GM15510 (cell line): ENCODE data around the gene AMTN.

ENCODE experiments used
- POLR2A ChIP-seq: IDR thresholded peaks from 3 replicates; pipeline ENCODE4 v1.6.1; 2011; ENCODE audit warnings: borderline replicate concordance; ENCODE audit not compliant: insufficient read length; ENCODE audit errors: extremely low read depth

AMTN gene, protein sequence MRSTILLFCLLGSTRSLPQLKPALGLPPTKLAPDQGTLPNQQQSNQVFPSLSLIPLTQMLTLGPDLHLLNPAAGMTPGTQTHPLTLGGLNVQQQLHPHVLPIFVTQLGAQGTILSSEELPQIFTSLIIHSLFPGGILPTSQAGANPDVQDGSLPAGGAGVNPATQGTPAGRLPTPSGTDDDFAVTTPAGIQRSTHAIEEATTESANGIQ

DNA sequence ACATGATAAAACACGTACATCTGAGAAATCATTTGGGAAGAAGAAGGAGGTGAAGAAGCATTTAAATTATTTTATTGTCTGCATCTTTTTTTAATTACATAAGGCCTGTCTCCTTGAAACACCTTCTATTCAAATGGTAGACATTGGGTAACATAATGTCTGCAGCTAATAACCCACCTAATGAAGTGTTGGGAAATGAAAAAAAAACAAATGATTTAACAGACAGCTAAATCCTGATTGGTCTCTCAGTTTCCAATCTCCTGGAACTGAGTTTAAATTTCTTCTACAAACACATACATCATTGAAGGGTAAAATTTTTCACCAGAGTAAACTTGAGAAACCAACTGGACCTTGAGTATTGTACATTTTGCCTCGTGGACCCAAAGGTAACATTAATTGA lies at the start of gene AMTN:
Gene AMTN, plus strand, starts transcription at position 301 of the 400 bp plus-strand sequence. CDS start 209 bp downstream, outside the sequence.
- no peak for TF ChIP-seq POLR2A

GRCh38 chr4:70471897-70472296 lies 46.5 kb upstream of the AMTN start, which contains the start of gene MUC7:
Gene MUC7 (plus strand): TSS chr4:70472197. CDS start chr4:70474022, 1,825 bp downstream.
- TF ChIP-seq POLR2A, result no peak

- no peak for TF ChIP-seq POLR2A
Observed at GRCh38 chr4:70473679-70474078, 44.7 kb upstream of the AMTN start.

DNA sequence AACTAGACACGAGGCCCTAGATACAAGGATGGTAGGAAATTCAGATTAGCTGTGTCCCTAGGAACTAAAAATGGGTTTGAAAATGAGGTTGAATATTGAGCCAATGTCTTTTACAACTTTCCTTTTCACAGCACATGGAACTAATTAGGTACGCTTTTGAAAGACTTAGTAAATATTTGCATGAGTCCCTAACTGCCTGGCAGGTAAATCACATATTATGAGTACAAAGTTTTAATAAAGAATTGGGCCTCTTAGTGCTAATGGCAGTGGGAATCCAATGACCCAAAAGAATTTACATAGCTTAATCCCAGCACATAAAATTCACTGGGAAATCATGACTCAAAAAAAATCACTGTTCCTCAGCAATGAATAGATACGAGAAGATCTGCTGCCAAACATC lies 29.6 kb upstream of the AMTN start:
- no peak for TF ChIP-seq POLR2A

- no peak for TF ChIP-seq POLR2A
Observed at GRCh38 chr4:70496231-70496630, 22.1 kb upstream of the AMTN start.

GRCh38 chr4:70504733-70505132 lies 13.6 kb upstream of the AMTN start:
- TF ChIP-seq POLR2A, result no peak

GRCh38 chr4:70505151-70505748 lies 13.1 kb upstream of the AMTN start:
- TF ChIP-seq POLR2A, result no peak

DNA sequence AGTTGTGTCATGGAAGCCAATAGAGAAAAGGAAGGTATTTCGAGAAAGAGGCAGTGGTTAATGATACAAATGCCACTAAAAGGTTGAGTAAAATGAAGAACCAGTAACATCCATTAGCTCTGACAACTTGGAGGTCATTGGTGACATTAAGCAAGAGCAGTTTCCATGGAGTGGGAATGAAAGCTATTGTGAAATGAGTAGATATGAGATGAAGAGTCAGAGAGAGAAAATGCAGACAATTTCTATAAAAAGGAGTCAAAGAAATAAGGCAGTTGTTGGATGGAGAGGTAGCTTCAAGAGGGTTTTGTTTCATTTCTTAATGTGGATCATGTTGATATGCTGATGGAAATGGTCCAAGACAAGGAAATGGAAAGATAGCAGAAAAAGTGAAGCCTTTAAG lies 9.6 kb upstream of the AMTN start:
- TF ChIP-seq POLR2A, result no peak

DNA sequence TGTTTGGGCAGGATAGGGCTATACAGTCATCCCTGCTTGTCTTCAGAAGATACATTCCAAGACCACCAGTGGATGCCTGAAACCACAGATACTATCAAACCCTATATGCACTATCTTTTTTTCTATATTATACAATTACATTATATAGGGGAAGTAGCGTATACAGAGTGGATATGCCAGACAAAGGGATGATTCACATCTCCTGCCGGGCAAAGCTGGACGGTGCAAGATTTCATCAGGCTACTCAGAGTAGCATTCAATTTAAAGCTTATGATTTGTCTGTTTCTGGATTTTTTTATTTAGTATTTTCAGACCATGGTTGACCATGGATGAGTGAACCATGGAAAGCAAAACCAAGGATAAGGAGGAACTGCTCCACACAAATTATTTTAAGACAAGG lies 7.0 kb upstream of the AMTN start:
- no peak for TF ChIP-seq POLR2A

DNA sequence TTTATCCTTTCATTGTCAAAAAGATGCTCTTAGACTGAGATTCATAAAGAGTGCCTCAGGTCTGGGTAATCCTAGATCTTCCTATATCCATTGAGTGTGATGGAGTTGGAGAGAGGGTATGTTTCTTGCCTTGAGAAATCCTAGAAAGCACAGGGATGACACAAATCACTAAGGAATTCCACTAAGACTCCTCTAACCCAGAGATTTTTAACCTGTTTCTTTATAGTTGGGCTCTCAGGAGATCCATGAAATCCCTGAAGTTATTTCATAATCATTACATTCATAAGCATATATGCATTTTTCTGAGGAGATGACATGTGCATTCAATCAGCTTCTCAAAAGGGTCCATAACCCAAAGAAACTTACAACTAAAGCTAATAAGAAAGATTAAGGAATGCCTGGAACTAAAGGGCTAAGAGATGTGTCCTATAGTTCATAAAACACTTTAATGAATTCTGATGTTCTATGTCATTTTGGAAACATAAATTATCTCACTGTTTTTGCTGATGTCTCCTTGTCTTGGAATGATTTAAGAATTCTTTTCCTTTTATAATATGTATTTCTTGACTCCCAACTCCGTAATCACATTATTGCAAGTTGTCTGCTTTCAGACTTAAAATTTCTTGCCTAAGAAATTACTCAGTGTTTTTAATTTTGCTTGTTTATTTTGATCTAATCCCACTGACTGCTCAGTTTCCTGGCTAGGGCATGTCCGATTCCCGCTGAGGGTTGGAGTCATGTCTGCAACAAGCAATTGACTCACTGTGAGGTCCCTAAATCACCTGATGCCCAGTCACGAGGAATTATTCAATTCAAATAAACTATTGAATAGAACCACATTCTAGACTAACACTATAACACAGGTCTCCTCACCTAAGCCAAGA lies 2.8 kb upstream of the AMTN start:
- TF ChIP-seq POLR2A, result no peak

- no peak for TF ChIP-seq POLR2A
Observed at GRCh38 chr4:70518716-70519115, 347 bp downstream of the AMTN start.

DNA sequence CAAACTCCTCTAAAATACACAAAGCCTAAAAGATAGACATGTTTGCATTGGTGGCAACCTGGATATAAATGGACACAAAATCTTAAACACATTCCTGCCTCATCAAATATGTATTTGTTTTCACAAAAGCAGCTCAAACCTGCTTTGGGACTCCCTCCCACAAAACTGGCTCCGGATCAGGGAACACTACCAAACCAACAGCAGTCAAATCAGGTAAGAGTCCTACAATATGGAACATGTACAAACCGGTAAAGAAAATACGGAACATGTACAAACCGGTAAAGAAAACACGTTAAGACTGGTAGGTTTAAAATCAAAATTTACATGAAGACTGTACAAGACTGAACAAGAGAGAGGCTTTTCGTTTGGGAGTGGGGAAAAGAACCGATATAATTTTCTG lies 4.3 kb downstream of the AMTN start:
- TF ChIP-seq POLR2A, result no peak

DNA sequence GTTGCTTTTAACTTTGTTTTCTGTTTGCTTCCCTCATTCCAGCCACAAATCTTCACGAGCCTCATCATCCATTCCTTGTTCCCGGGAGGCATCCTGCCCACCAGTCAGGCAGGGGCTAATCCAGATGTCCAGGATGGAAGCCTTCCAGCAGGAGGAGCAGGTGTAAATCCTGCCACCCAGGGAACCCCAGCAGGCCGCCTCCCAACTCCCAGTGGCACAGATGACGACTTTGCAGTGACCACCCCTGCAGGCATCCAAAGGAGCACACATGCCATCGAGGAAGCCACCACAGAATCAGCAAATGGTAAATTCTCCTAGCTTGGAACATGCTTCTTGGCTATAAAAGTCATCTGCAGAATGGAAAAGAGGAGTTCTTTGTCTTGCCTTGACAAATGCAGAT lies 12.6 kb downstream of the AMTN start:
- no peak for TF ChIP-seq POLR2A

GRCh38 chr4:70531981-70532380 lies 13.6 kb downstream of the AMTN start:
- TF ChIP-seq POLR2A, result no peak

DNA sequence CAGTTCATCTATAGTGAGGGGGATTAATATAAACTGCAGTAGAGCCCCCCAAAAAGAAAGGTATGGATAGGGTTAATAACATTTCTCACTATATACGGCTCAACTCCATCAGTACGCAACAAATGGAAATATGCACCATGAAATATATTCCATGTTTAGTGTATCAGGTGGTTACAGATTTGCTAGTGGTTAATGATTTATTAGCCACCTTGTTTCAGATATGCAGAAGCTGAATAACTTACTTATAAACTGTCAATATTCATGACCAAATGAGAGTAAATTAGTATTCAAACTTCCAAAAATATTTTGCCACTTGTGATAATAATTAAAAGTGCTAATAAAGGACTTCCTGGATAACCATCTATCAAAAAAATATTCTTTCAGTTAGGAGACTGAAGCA lies 14.8 kb downstream of the AMTN start:
- no peak for TF ChIP-seq POLR2A
